ENCODE measurements around the gene DLG2. TPM values are rescaled to one million over a fixed set of nuclear protein-coding genes. Genes with fewer than 3 reads are reported as not detected.

The DLG2 gene
- total and polyA plus RNA-seq, 2 of the 8 experiments (the other 6 are each of a cell fraction or from before 2014, with no cell fraction given) = 1.7 to 14.3 TPM

- Histone ChIP-seq H2BK120ac (replicated peaks; ENCODE audit: low read depth, low read length) (no peak overlapping the region), H4K20me1 (replicated peaks in 1 of 2; ENCODE audit: control insufficient read depth in 1 of 2, insufficient read depth in 2 of 2, low read length in 2 of 2) (no peaks in the 10 kb centered on the region), H4K8ac (ENCODE audit: extremely low read depth, insufficient read depth, low read length) (no peak overlapping the region), H3K14ac (ENCODE audit: insufficient read length) (no peak overlapping the region), H3K79me2 (ENCODE audit: control insufficient read depth in 1 of 2, insufficient read depth in 2 of 2, low read length in 2 of 2) (no peaks in the 10 kb centered on the region), H3K4me1 (replicated peaks in 1 of 4; ENCODE audit: control insufficient read depth in 3 of 4, insufficient read depth in 4 of 4, low read length in 3 of 4) (no peaks in the 10 kb centered on the region), H4K5ac (ENCODE audit: insufficient read length, low read depth, low read length) (no peak overlapping the region), H2BK12ac (ENCODE audit: low read depth, low read length) (no peak overlapping the region), H4K91ac (replicated peaks; ENCODE audit: insufficient read length, low read length) (no peak overlapping the region), H3K27ac (ENCODE audit: low read depth, low read length) (no peak overlapping the region), H3K79me1 (ENCODE audit: low read depth, low read length) (no peaks in the 10 kb centered on the region), H3K4me3 (ENCODE audit: extremely low read depth in 1 of 4, insufficient read depth in 2 of 4, low read depth in 3 of 4, low read length in 4 of 4) (no peak overlapping the region), H2AK5ac (ENCODE audit: low read depth, low read length) (no peak overlapping the region), H3K56ac (replicated peaks; ENCODE audit: insufficient read length, low read depth, low read length) (no peak overlapping the region), H2BK5ac (ENCODE audit: low read depth, low read length) (no peak overlapping the region), H2BK15ac (ENCODE audit: low read length) (no peak overlapping the region), H3K9me3 (ENCODE audit: insufficient read depth in 2 of 2, low read depth in 1 of 2, low read length in 1 of 2) (no peaks in the 10 kb centered on the region), H3K23me2 (ENCODE audit: low read depth, low read length) (no peaks in the 10 kb centered on the region), H2AFZ (ENCODE audit: low read length) (0 out of 2 replicates have a peak overlapping the region, but pooled peaks have one; percentile 54), H3K4me2 (ENCODE audit: insufficient read depth in 1 of 2, low read depth in 2 of 2, low read length in 2 of 2) (no peak overlapping the region), H3K27me3 (replicated peaks in 1 of 4; ENCODE audit: control insufficient read depth in 3 of 4, extremely low read depth in 1 of 4, insufficient read depth in 3 of 4, low read length in 3 of 4) (no peaks in the 10 kb centered on the region), H3K18ac (ENCODE audit: extremely low read depth, low read length) (no peak overlapping the region), H3K23ac (ENCODE audit: insufficient read length) (no peak overlapping the region), H3K4ac (replicated peaks; ENCODE audit: insufficient read length, low read depth, low read length) (no peak overlapping the region), H3K36me3 (ENCODE audit: control insufficient read depth in 2 of 4, insufficient read depth in 4 of 4, low read length in 3 of 4) (no peaks in the 10 kb centered on the region), H2BK20ac (ENCODE audit: low read length) (no peak overlapping the region), H3K9ac (replicated peaks in 1 of 4; ENCODE audit: extremely low read depth in 1 of 4, low read depth in 3 of 4, low read length in 3 of 4) (no peak overlapping the region)
- POLR2A ChIA-PET (ENCODE audit: partially characterized antibody) = interaction anchor here (1.1 to 1.2 kb wide), 2 partner anchors 10 to 173 kb away, joined by 3 read pairs; no protein-coding TSS in a partner anchor
- DNase-seq (ENCODE audit: low read depth in 1 of 2, low spot score in 2 of 2) (no peak), FAIRE-seq (peak; percentile 70)
- CTCF ChIA-PET (ENCODE audit: partially characterized antibody) = interaction anchor here (0.8 to 9.8 kb wide), 48 partner anchors 8 to 895 kb away, joined by 3 to 100 read pairs (median 5); no protein-coding TSS in a partner anchor
- TF ChIP-seq YY1 (IDR thresholded peaks at IDR 0.05; ENCODE audit: low read depth, low read length) (no peak), TAF7 (optimal IDR thresholded peaks at IDR 0.05; ENCODE audit: borderline replicate concordance, low read depth, low read length) (peak; percentile 92), RAD21 (IDR thresholded peaks at IDR 0.05 in 1 of 2, conservative IDR thresholded peaks at IDR 0.05 in 1 of 2; ENCODE audit: low read depth in 2 of 2, low read length in 2 of 2) (peak; percentile 58 to 68), CHD2 (IDR thresholded peaks at IDR 0.05; ENCODE audit: low read length) (no peak), CTCF (IDR thresholded peaks at IDR 0.05; ENCODE audit: control extremely low read depth in 1 of 3, insufficient read depth in 1 of 3, low read depth in 1 of 3, low read length in 3 of 3) (peak in 2 of 3 experiments; percentile 62 to 73; a peak in 3 of 4 replicates), POLR2AphosphoS5 (IDR thresholded peaks at IDR 0.05; ENCODE audit: low read depth, low read length) (peak; percentile 55; the same call in 1 of the 2 replicates), TBP (IDR thresholded peaks at IDR 0.05; ENCODE audit: low read depth, low read length) (peak; percentile 49; the same call in 1 of the 2 replicates), GABPA (IDR thresholded peaks at IDR 0.05; ENCODE audit: borderline replicate concordance, insufficient read depth, low read length) (no peak), POLR2A (IDR thresholded peaks at IDR 0.05; ENCODE audit: control extremely low read depth in 1 of 2, low read depth in 2 of 2, low read length in 2 of 2) (peak in 1 of 2 experiments; percentile 51; a peak in 1 of 3 replicates)
- WGBS, 2 experiments (ENCODE audit: extremely low coverage in 1 of 2, insufficient coverage in 1 of 2, insufficient read length in 1 of 2, insufficient replicate concordance in 2 of 2, low coverage in 1 of 2, low lambda C conversion rate in 2 of 2, missing lambda C conversion rate in 1 of 2) = 69% methylated on average over 4 of the region's 4 CpGs; no CpG with 5 or more reads in 1 of the 2 experiments
These were observed 1062.8 kb downstream of the DLG2 start for GRCh38 chr11:84564180-84564866.
